ENCODE results near the gene RINT1. TPM values are rescaled to one million over a fixed set of nuclear protein-coding genes. Genes with fewer than 3 reads are reported as not detected.

RINT1 gene
- total RNA-seq: 14.6 TPM

GRCh38 chr7:105531792-105532671 lies at the start of gene RINT1:
Gene RINT1 (plus strand): TSS chr7:105532201. CDS start chr7:105532316, 115 bp downstream.
- Histone ChIP-seq H3K9ac (ENCODE audit: low read depth in 1 of 3, low read length in 3 of 3) (peak within 1 kb of the TSS; percentile 96 to 100 (median 98)), H3K27ac (ENCODE audit: low read depth, low read length) (peak within 1 kb of the TSS; percentile 67), H3K9me3 (ENCODE audit: control insufficient read depth in 3 of 3, low read length in 3 of 3) (no peaks in the 10 kb centered on the region), H3K27me3 (ENCODE audit: control insufficient read depth in 3 of 3, insufficient read depth in 3 of 3, low read length in 3 of 3) (no peaks in the 10 kb centered on the region), H3K4me3 (ENCODE audit: low read length in 3 of 3) (peak within 1 kb of the TSS; percentile 96 to 100 (median 98)), H3K36me3 (ENCODE audit: control insufficient read depth in 3 of 3, insufficient read depth in 3 of 3, low read length in 3 of 3) (peaks cover 0 to 10% (median 5%) of the 10 kb centered on the region in 3 donors), H3K4me1 (ENCODE audit: control insufficient read depth in 3 of 3, insufficient read depth in 3 of 3, low read length in 3 of 3) (peaks cover 9 to 16% (median 11%) of the 10 kb centered on the region in 3 donors)

DNA sequence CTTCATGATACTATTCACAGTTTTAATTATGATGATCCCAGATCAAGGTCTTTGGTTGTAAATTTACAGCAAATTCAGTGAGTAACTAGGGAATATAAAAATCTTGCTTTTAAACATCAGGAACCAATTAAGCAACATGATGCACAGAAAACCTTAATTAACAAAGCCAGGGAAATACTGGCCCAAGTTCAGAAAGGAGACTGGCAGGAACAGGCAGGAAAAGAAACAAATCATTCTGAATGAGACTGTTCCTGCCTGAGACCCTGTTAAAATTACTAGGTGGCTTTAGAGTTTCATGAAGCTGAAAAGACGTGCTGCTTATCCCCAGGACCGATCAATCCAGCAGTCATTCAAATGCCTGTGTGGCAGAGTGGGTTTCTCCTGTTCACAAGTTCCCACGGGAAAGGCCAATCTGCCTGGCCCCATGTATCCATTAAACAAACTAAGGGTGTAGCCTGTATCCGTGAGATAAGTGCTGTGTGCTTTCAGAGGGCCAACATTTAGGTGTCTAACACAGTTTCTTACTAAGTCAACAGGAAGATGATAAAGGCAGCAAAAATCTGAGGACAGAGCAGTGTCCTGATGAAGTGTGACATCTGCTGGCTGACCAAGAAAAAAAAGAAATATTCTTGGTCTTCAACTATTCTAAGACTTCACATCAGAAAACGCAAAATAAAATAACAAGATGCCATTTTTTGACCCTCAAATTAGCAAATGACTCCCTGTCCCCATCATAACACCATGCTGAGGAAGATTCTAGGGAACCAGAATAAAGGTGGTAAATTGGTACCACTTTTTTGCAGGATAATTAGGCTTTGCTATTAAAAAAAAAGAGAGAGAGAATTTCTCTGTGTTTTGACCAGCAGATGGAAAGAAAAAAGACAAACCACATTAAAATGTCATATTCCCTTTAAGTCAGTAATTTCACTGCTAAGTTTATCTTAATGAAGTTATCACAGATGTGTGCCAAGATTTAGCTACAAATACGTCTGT lies 44.1 kb upstream of the RINT1 start:
- no peak overlapping the region for H3K4me3 ChIP-seq (ENCODE audit: low read length in 3 of 3)
- H3K27me3 ChIP-seq (ENCODE audit: control insufficient read depth in 3 of 3, insufficient read depth in 3 of 3, low read length in 3 of 3): no peaks in the 10 kb centered on the region
- no peaks in the 10 kb centered on the region for H3K9me3 ChIP-seq (ENCODE audit: control insufficient read depth in 3 of 3, low read length in 3 of 3)
- no peak overlapping the region for H3K27ac ChIP-seq (ENCODE audit: low read depth, low read length)
- no peaks in the 10 kb centered on the region for H3K4me1 ChIP-seq (ENCODE audit: control insufficient read depth in 3 of 3, insufficient read depth in 3 of 3, low read length in 3 of 3)
- H3K36me3 ChIP-seq (ENCODE audit: control insufficient read depth in 3 of 3, insufficient read depth in 3 of 3, low read length in 3 of 3): peaks cover 3 to 17% (median 3%) of the 10 kb centered on the region in 3 donors
- no peak overlapping the region for H3K9ac ChIP-seq (ENCODE audit: low read depth in 1 of 3, low read length in 3 of 3)

DNA sequence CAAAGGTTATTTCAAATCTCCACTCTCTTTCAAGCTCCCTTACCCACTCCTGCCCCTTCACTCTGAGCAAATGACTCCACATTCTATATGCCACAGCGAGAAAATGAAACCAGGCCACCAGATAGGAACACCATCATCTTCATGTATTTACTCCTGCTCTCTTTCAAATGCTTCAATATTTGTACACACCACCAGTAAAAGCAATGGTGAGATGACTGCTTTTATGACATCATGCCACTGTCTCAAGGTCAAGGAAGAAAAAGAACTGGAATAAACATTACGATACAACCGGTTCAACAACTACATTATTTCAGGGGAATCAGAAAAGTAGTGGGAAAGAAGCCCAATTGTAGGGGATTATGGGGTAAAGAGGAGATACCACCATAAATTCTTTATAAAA lies 42.6 kb upstream of the RINT1 start:
- H3K27ac ChIP-seq (ENCODE audit: low read depth, low read length): no peak overlapping the region
- H3K36me3 ChIP-seq (ENCODE audit: control insufficient read depth in 3 of 3, insufficient read depth in 3 of 3, low read length in 3 of 3): peaks cover 3 to 17% (median 3%) of the 10 kb centered on the region in 3 donors
- no peak overlapping the region for H3K9ac ChIP-seq (ENCODE audit: low read depth in 1 of 3, low read length in 3 of 3)
- H3K4me1 ChIP-seq (ENCODE audit: control insufficient read depth in 3 of 3, insufficient read depth in 3 of 3, low read length in 3 of 3): no peaks in the 10 kb centered on the region
- H3K27me3 ChIP-seq (ENCODE audit: control insufficient read depth in 3 of 3, insufficient read depth in 3 of 3, low read length in 3 of 3): no peaks in the 10 kb centered on the region
- H3K4me3 ChIP-seq (ENCODE audit: low read length in 3 of 3): no peak overlapping the region
- no peaks in the 10 kb centered on the region for H3K9me3 ChIP-seq (ENCODE audit: control insufficient read depth in 3 of 3, low read length in 3 of 3)

GRCh38 chr7:105493196-105493922 lies 38.6 kb upstream of the RINT1 start:
- Histone ChIP-seq H3K36me3 (ENCODE audit: control insufficient read depth in 3 of 3, insufficient read depth in 3 of 3, low read length in 3 of 3) (peaks cover 0 to 9% (median 0%) of the 10 kb centered on the region in 3 donors), H3K27me3 (ENCODE audit: control insufficient read depth in 3 of 3, insufficient read depth in 3 of 3, low read length in 3 of 3) (no peaks in the 10 kb centered on the region), H3K4me1 (ENCODE audit: control insufficient read depth in 3 of 3, insufficient read depth in 3 of 3, low read length in 3 of 3) (no peaks in the 10 kb centered on the region), H3K4me3 (ENCODE audit: low read length in 3 of 3) (no peak overlapping the region), H3K9me3 (ENCODE audit: control insufficient read depth in 3 of 3, low read length in 3 of 3) (no peaks in the 10 kb centered on the region), H3K9ac (ENCODE audit: low read depth in 1 of 3, low read length in 3 of 3) (no peak overlapping the region), H3K27ac (ENCODE audit: low read depth, low read length) (no peak overlapping the region)

- no peak overlapping the region for H3K9ac ChIP-seq (ENCODE audit: low read depth in 1 of 3, low read length in 3 of 3)
- peaks cover 0 to 10% (median 0%) of the 10 kb centered on the region in 3 donors for H3K36me3 ChIP-seq (ENCODE audit: control insufficient read depth in 3 of 3, insufficient read depth in 3 of 3, low read length in 3 of 3)
- H3K9me3 ChIP-seq (ENCODE audit: control insufficient read depth in 3 of 3, low read length in 3 of 3): no peaks in the 10 kb centered on the region
- H3K27ac ChIP-seq (ENCODE audit: low read depth, low read length): no peak overlapping the region
- H3K4me3 ChIP-seq (ENCODE audit: low read length in 3 of 3): no peak overlapping the region
- no peaks in the 10 kb centered on the region for H3K4me1 ChIP-seq (ENCODE audit: control insufficient read depth in 3 of 3, insufficient read depth in 3 of 3, low read length in 3 of 3)
- no peaks in the 10 kb centered on the region for H3K27me3 ChIP-seq (ENCODE audit: control insufficient read depth in 3 of 3, insufficient read depth in 3 of 3, low read length in 3 of 3)
Observed at GRCh38 chr7:105493923-105494315, 38.1 kb upstream of the RINT1 start.

- H3K27me3 ChIP-seq (ENCODE audit: control insufficient read depth in 3 of 3, insufficient read depth in 3 of 3, low read length in 3 of 3): no peaks in the 10 kb centered on the region
- H3K9ac ChIP-seq (ENCODE audit: low read depth in 1 of 3, low read length in 3 of 3): no peak overlapping the region
- no peak overlapping the region for H3K4me3 ChIP-seq (ENCODE audit: low read length in 3 of 3)
- no peaks in the 10 kb centered on the region for H3K4me1 ChIP-seq (ENCODE audit: control insufficient read depth in 3 of 3, insufficient read depth in 3 of 3, low read length in 3 of 3)
- peaks cover 0 to 19% (median 9%) of the 10 kb centered on the region in 3 donors for H3K36me3 ChIP-seq (ENCODE audit: control insufficient read depth in 3 of 3, insufficient read depth in 3 of 3, low read length in 3 of 3)
- H3K27ac ChIP-seq (ENCODE audit: low read depth, low read length): no peak overlapping the region
- no peaks in the 10 kb centered on the region for H3K9me3 ChIP-seq (ENCODE audit: control insufficient read depth in 3 of 3, low read length in 3 of 3)
Observed at GRCh38 chr7:105496521-105496920, 35.5 kb upstream of the RINT1 start.

DNA sequence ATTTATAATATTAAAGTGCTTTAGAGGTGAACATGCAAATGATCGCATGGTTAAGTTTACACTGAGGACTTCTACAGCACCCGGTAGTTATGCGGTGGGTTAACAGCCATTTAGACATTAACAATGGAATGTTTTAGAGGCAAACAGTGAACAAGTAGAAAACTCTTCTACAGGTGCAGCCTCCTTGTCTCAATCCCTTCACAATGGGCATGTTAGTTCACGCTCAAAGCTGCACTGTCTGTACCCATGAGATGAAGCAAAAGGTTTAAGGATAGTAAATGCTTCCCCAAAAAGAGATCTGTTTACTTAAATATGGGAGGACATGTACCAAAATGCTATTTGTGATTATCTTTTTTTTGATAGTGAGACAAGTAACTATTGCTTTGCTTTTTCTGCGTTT lies 35.0 kb upstream of the RINT1 start:
- Histone ChIP-seq H3K9me3 (ENCODE audit: control insufficient read depth in 3 of 3, low read length in 3 of 3) (no peaks in the 10 kb centered on the region), H3K36me3 (ENCODE audit: control insufficient read depth in 3 of 3, insufficient read depth in 3 of 3, low read length in 3 of 3) (peaks cover under 1 to 19% (median 10%) of the 10 kb centered on the region in 3 donors), H3K4me1 (ENCODE audit: control insufficient read depth in 3 of 3, insufficient read depth in 3 of 3, low read length in 3 of 3) (no peaks in the 10 kb centered on the region), H3K27ac (ENCODE audit: low read depth, low read length) (no peak overlapping the region), H3K4me3 (ENCODE audit: low read length in 3 of 3) (no peak overlapping the region), H3K27me3 (ENCODE audit: control insufficient read depth in 3 of 3, insufficient read depth in 3 of 3, low read length in 3 of 3) (no peaks in the 10 kb centered on the region), H3K9ac (ENCODE audit: low read depth in 1 of 3, low read length in 3 of 3) (no peak overlapping the region)

DNA sequence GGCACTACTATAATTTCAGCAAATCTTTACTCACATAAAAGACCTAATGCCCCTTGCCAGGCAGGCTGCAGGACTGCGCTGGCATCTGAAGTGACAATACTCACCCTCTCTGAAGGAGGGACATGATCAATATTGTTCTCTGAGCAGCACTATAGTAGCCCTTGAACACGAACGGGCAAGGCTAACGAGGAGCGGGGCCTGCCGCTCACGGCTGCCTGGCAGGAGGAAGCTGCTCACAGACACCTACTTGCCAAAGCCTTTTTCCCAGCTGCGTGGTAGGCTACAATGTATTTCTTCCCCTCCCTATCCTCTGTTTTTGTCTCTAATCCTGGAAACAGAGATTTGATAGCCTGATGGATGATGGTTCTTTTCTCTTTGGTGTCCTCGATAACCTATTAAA lies 29.8 kb upstream of the RINT1 start:
- no peak overlapping the region for H3K27ac ChIP-seq (ENCODE audit: low read depth, low read length)
- peaks cover 5 to 37% (median 25%) of the 10 kb centered on the region in 3 donors for H3K36me3 ChIP-seq (ENCODE audit: control insufficient read depth in 3 of 3, insufficient read depth in 3 of 3, low read length in 3 of 3)

DNA sequence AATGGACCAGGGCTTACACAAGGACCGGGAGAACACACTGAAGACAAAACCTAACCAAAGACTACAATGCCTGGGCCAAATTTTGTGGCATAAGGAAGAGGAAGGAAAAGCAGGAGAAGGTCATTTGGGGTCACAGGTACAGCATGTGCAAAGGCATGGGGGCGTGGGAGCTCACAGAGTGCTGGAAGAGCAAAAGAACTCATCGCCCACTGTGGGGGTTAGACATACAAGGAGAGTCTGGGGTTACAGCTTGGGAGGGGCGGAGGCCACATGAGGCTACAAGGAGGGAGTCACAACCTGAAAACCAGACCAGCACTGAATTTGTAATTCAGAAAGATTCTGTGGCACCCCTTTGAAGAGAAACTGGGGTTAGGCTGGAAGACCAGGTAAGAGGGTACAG lies 19.6 kb upstream of the RINT1 start:
- Histone ChIP-seq H3K27ac (ENCODE audit: low read depth, low read length) (no peak overlapping the region), H3K9me3 (ENCODE audit: control insufficient read depth in 3 of 3, low read length in 3 of 3) (no peaks in the 10 kb centered on the region), H3K27me3 (ENCODE audit: control insufficient read depth in 3 of 3, insufficient read depth in 3 of 3, low read length in 3 of 3) (no peaks in the 10 kb centered on the region), H3K4me1 (ENCODE audit: control insufficient read depth in 3 of 3, insufficient read depth in 3 of 3, low read length in 3 of 3) (no peaks in the 10 kb centered on the region), H3K36me3 (ENCODE audit: control insufficient read depth in 3 of 3, insufficient read depth in 3 of 3, low read length in 3 of 3) (peaks cover 3 to 6% (median 4%) of the 10 kb centered on the region in 3 donors), H3K9ac (ENCODE audit: low read depth in 1 of 3, low read length in 3 of 3) (no peak overlapping the region), H3K4me3 (ENCODE audit: low read length in 3 of 3) (no peak overlapping the region)

More for the DNA sequence above, 29.8 kb upstream of the RINT1 start:
- H3K4me3 ChIP-seq (ENCODE audit: low read length in 3 of 3): no peak overlapping the region
- H3K9me3 ChIP-seq (ENCODE audit: control insufficient read depth in 3 of 3, low read length in 3 of 3): no peaks in the 10 kb centered on the region
- no peaks in the 10 kb centered on the region for H3K4me1 ChIP-seq (ENCODE audit: control insufficient read depth in 3 of 3, insufficient read depth in 3 of 3, low read length in 3 of 3)
- no peaks in the 10 kb centered on the region for H3K27me3 ChIP-seq (ENCODE audit: control insufficient read depth in 3 of 3, insufficient read depth in 3 of 3, low read length in 3 of 3)
- no peak overlapping the region for H3K9ac ChIP-seq (ENCODE audit: low read depth in 1 of 3, low read length in 3 of 3)

Data from skeletal muscle tissue (tissue), 4 donors.